GF-D8 (cell line): ENCODE data around the gene GRIA4.
"Not testable (repeated sequence)": the region's sequence is repeated elsewhere in the genome, so short reads cannot be mapped to it uniquely, and the experiment has no call there.

Source experiments
- DNase-seq: peaks from one replicate; lab custom pipeline; 2025; lab: John Stamatoyannopoulos, UW

The GRIA4 gene

DNA sequence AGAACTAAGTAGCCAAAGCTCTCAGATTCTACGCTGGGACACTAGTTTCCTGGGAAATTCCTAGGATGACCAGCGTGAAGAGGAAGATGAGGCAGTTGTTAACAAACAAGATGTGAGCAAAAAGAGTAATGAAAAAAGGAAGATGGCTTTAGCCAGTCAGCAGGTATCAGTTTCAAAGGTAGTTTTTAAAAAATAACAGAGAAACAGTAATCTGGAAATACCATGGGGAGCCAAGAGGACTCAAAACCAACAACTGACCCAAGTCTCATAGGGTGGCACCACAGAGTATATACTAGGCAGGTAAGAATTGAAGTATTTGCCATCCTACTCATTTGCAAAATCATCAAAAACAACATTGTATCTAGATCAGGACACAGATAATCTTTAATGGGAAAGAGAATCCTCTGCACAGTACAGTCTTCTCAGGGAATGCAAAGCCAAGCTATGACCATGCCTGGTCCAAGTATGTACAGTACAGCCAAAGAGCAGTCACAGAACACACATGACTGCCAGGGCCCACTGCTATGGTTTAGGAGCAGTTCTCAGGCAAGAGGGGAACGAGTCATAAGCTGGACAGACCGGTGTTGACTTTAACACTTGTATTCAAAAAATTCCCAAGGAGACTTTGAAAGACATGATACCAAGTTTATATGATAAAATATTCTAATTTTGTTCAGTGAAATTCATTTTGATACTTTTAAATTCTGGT is 391.6 kb downstream of the GRIA4 start:
- no peak for DNase-seq

DNA sequence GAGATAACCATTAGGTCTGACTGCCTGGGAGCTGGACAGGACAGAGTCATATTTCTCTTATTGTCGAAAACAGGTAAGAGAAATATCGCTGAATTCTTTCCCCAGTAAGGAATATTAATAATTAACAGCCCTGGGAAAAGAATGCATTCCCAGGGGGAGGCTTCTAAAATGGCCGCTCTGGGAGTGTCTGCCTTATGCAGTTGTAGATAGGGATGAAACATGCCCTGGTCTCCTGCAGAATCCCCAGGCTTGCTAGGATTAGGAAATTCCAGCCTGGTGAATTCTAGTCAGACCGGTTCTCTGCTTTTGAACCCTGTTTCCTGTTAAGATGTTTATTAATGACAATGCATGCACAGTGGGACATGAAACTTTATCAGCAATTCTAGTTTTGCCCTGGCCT is 393.2 kb downstream of the GRIA4 start:
- DNase-seq: not testable (repeated sequence)

DNA sequence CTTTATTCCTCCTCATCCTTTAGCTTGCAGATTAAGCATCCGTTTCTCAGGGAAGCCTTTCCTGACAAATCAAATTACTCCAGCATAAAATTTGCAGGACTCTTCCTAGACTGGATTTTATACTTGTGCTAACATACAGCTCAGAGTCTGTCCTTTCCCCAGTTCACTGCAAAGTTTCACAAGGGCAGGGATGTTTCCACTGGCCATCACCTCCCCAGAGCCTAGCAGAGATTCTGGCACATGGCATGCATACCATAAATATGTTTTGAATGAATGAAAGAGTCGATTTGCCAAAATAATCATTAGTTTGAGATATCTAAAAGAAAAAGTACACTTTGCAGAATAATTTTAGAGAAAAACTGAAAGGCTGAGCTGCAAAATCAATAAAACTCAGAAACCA is 401.6 kb downstream of the GRIA4 start:
- no peak for DNase-seq

DNA sequence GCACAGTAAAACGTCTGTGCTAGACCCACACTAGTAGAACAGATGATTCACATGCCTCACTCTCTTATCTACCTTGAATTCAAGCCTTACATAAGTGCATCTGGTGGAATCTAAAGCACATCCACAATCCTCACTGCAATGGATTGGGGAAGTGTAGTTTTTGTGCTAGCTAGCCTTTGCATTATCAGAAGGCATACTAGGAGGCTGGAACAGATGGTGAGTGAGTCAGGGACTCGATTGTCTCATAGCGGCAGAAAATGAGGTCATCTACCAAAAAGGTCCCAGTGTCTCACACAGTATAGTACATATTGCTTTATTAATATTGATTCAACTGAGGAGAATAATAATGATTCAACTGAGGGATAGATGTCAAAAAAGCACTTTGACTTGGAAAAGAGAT is 402.9 kb downstream of the GRIA4 start:
- no peak for DNase-seq

DNA sequence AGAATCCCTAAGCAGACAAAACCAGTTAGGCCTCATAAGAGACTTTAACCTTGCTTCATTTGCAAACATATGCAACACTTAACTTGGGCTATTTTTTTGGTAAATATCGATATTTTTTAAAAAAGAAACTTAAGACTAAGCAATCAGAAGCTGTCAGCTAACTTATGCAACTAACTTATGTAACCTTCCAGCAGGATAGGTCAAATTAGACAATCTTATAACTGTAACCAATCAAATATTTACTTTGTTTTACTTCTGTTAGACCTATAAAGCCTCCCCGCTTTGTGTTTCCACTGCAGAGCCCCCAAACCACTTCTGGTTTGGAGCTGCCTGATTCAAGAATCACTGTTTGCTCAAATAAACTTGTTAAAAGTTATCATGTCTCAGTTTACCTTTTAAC is 404.2 kb downstream of the GRIA4 start:
- no peak for DNase-seq

DNA sequence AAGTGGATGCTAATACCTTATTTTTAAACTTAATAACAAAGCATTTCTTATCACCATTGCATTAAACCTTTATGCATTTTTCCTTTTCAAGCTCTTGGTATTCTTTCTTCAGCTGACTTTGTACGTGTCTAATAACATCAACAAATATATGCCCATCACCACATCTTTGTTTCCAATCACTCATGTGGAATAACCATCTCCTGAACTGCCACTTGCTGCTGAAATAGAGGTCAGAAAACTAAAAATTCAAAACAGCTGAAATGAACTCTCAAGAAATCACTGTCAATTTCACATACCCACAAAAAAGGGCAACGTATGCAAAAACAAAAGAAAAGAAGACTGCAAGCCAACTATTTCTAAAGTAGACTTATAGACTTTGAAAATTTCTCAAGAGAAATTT is 404.7 kb downstream of the GRIA4 start:
- no peak for DNase-seq

DNA sequence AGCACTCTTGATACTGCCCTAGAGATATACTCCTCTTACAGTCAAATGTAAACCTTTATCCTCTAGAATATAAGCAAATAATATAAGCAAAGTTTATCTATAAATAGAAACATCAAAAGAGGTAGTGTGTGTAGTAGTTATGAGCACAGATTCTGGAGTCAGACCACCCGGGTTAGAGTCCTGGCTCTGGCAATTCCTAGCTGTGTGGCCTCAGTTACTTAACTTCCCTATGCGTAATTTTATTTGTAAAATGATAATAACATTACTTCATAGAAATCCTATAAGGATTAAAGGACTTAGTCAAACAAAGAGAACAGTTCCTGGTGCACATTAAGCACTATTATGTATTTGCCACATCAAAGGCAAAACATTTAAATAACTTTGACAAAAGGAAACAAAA is 405.2 kb downstream of the GRIA4 start:
- DNase-seq: no peak

DNA sequence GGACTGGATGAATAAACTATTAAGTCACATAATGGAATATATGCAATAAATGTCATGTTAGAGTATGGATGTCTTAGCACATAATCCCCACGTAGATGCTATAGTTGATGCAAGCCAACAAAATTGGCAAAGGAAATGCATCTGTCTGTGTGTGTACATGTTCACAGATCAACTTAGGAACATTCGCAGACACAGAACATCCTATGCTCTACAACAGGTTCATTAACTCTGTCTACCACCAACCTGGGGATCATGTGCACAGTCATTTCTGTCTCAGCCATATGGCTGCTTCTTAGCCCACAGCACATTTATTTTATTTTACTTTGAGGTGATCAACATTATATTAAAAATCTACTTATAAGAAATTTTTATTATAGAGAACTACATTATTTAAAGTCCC is 407.2 kb downstream of the GRIA4 start:
- no peak for DNase-seq

DNA sequence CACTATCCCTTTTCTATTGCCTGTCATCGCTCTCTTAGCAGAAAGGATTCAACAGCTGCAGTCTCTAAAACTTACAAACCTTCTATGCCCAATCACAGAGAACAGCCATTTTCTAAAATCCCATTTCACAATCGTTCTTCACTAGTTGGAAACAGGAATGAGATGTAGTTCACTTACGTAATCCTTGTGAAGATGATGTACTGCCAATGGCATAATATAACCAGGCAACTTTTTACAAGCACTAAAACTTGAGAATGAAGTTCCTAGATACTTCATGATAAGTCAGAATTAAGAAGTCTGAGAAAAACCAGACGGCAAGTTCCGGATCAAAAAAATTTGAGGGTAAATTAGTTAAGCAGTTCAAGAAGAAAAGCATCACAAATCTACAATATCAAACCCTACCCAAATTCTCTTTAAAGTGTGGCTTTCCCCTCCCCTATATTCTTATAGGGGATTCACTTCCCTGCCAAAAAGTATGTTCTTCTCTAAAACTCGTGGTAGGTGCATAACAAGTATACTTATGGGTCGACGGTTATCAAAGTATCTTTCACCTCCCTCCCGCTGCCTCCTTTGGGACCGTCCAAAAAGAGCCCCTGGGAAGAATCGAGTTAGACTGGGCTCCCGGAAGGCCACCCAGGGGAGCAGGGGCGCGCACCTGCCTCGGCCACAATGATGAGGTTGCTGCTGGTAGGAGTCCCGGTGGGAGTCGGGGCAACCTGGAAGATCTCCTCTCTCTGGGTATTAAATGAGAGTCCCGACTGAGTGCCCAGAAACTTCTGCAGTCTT is 411.5 kb downstream of the GRIA4 start:
- peak; percentile 79 for DNase-seq

DNA sequence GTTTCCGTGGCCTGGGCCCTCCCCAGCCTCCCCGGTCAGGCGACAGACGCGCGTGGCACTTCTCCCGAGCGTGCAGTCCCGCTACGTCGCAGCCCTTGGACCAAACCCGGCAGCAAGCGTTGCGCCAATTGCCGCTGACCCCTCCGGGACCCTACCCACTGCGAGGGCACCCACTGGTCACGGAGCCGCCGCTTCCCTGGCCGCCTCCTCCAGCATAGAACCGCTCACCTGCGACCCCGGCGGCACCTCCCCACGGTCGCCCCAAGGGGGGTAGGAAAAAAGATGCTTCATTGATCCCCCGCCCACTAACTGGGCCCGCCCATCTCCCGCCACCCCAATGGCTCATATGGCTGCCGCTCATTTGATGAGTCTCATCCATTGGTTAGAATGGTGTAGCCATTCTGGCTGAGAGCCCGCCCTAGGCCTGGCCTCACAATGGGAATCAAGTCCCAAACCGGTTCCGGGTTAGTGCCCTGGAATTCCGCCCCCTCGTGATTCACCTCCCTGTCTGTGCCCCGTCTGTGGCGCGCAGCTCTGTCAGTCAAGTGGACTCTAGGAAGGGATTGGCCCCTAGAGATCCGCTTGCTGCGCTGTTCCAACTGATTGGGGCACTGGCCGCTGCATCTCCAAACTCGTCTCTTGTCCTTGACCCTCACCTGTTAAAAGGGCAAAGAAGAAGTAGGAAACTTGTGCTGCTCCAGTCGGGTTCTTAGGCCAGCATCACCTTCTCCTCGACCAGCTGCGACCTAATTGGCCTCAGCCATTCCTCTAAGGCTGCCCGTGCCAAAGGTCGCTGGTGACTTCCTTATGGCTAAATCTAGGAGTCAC is 412.3 kb downstream of the GRIA4 start, which contains the start of gene MSANTD4:
Gene MSANTD4 (minus strand): TSS at position 274 of the 828 bp plus-strand sequence. CDS start 11,323 bp downstream, outside the sequence.
- DNase-seq: peak; percentile 100

DNA sequence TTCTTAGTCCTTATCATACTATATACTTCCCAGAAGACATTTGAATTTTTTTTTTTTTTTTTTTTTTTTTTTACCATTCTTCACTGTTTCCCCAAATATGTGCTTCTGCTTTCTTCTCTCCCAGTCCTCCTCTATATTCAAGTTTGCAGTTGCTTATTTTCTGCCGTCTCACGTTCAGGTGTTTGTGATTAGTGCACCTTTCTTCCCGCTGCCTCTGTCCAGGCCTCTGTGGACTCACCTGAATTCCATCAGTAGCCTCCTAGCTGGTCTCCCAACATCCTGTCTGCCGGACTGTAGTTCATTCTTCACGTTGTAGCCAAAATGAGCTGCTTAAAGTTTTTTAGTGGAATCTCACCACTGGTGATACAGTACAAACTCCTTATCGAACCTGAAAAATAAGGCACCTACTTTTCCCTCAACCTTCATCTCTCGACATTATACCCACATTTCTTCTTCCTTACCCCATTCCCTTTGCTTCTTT is 413.0 kb downstream of the GRIA4 start:
- no peak for DNase-seq

DNA sequence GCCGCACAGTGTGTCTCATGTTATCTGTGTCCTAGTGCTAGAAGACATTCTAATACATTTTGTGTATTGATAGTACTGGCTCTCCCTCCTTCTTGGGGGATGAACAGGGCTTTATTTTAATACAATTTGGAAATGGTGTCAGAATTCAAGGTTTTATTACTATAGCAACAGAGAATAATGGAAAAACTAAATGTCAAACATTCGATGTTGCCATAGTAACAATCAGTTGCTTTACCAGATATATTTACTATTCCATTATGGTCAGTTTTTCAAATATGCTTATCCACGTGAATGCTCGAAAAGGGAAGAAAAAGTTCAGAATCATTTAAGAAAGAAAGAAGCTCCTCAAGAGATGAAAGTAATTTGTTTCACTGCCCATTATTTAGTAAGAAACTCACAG is 420.7 kb downstream of the GRIA4 start:
- DNase-seq: no peak

DNA sequence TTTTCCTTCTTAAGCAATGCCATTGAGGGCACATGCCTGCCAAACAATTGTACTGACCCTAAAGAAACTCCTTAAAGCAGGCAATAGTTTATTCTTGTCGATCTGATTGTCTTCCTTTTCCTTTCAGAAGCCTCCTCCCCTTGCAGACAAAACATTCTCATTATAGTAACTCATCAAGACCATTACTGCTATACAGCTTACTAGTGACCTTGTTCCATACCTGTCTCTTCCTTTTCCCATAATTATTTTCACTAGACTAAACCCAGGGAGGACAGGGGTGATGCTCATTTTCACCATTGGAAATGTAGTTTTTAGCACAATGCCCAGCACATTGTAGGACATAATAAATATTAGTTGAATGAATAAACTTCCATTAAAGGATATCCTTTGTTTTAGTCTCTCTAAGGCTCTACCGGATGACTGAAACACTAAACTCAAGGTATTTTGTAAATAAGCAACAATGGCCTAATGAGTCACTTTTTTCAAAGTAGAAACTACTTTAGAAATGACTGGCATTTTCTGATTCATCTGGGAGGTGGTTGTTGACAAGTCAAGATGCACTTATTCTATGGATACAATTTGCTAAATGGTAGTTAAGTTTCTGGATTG is 421.4 kb downstream of the GRIA4 start:
- no peak for DNase-seq
